NCI-H2196 treated with DMSO at 0.1 percent for 48 hours (cell line): Measurements from ENCODE around the gene PAH.

ENCODE experiments used
- DNase-seq: peaks from one replicate; lab custom pipeline; 2025; ENCODE audit not compliant: unreplicated experiment; lab: John Stamatoyannopoulos, UW

The PAH gene

GRCh38 chr12:102917026-102917787 is at the start of gene PAH:
Gene PAH, minus strand, starts transcription at chr12:102917244. Its CDS starts 114 bp downstream, at chr12:102917130.
- DNase-seq = peak; percentile 7

- no peak for DNase-seq
Observed at GRCh38 chr12:102966200-102966863, 49.3 kb upstream of the PAH start.

- DNase-seq = peak; percentile 51
Observed at GRCh38 chr12:102965281-102966155, 48.5 kb upstream of the PAH start.

GRCh38 chr12:102964872-102965271 is 47.8 kb upstream of the PAH start:
- DNase-seq = peak; percentile 83

- no peak for DNase-seq
Observed at GRCh38 chr12:102963796-102964195, 46.8 kb upstream of the PAH start.

GRCh38 chr12:102962986-102963385 is 45.9 kb upstream of the PAH start:
- no peak for DNase-seq

GRCh38 chr12:102962532-102962931 is 45.5 kb upstream of the PAH start:
- no peak for DNase-seq

- DNase-seq = peak; percentile 56
Observed at GRCh38 chr12:102961466-102961855, 44.4 kb upstream of the PAH start.

GRCh38 chr12:102960766-102961465 is 43.9 kb upstream of the PAH start:
- DNase-seq = peak; percentile 47

- no peak for DNase-seq
Observed at GRCh38 chr12:102959391-102959790, 42.3 kb upstream of the PAH start.

- no peak for DNase-seq
Observed at GRCh38 chr12:102958830-102959176, 41.8 kb upstream of the PAH start.

GRCh38 chr12:102958073-102958829 is 41.2 kb upstream of the PAH start:
- no peak for DNase-seq

GRCh38 chr12:102957339-102958050 is 40.5 kb upstream of the PAH start, which contains the start of gene ASCL1:
Gene ASCL1, plus strand, starts transcription at chr12:102957674. Its CDS starts 571 bp downstream, at chr12:102958245.
- DNase-seq = peak; percentile 88

GRCh38 chr12:102956738-102957327 is 39.8 kb upstream of the PAH start:
- no peak for DNase-seq

GRCh38 chr12:102955926-102956737 is 39.1 kb upstream of the PAH start:
- peak; percentile 32 for DNase-seq

GRCh38 chr12:102954134-102954533 is 37.1 kb upstream of the PAH start:
- peak; percentile 27 for DNase-seq

GRCh38 chr12:102953221-102953620 is 36.2 kb upstream of the PAH start:
- no peak for DNase-seq

GRCh38 chr12:102951841-102952240 is 34.8 kb upstream of the PAH start:
- DNase-seq = no peak
